SK-N-SH (cell line): Measurements from ENCODE around the gene NELFB. TPM values are rescaled to one million over a fixed set of nuclear protein-coding genes. Genes with fewer than 3 reads are reported as not detected.

Experiments
- CTCF ChIA-PET: fragments of 300-600, 350-600 bp; formaldehyde crosslinking; extraction: SDS; loops from one replicate; lab custom pipeline; 2021; lab: Yijun Ruan, JAX
- POLR2A ChIA-PET: fragments of 350-600 bp; sonication (Branson Sonifier 250); formaldehyde crosslinking; extraction: SDS; loops from one replicate; lab custom pipeline; 2020; ENCODE audit warnings: antibody characterized with exemption, inconsistent platforms; lab: Yijun Ruan, JAX
- DNase-seq: peaks from one replicate; pipeline ENCODE4 v3.0.0; 2012
- H2AFZ ChIP-seq: fragments of 200-600 bp; sonication (generic); 2 replicates; pipeline ENCODE4 v1.8.1; 2016; ENCODE audit warnings: antibody characterized with exemption, mild to moderate bottlenecking, low read depth
- H3F3A ChIP-seq: fragments of 200-600 bp; sonication (generic); replicated peaks from 2 replicates; pipeline ENCODE3; 2016; ENCODE audit warnings: antibody characterized with exemption, mild to moderate bottlenecking; ENCODE audit not compliant: insufficient read depth
- H3K27ac ChIP-seq, 2 experiments: fragments of 200-500 bp in 1 of 2; fragments of 200-600 bp in 1 of 2; sonication (Bioruptor generic) in 1 of 2; sonication (generic), shearing (Covaris generic) in 1 of 2; 2 replicates each; pipeline versions ENCODE4 v1.5.1 to v1.6.1; 2014 to 2016; ENCODE audit warnings: low read depth in 2 of 2, inconsistent platforms in 1 of 2, low read length in 1 of 2, mild to moderate bottlenecking in 1 of 2, mixed read lengths in 1 of 2
- H3K27me3 ChIP-seq: fragments of 200-600 bp; sonication (generic), shearing (Covaris generic); 2 replicates; pipeline ENCODE4 v1.6.1; 2016; ENCODE audit warnings: mixed run types; ENCODE audit not compliant: insufficient read depth
- H3K36me3 ChIP-seq, 2 experiments: fragments of 200-500 bp in 1 of 2; fragments of 200-600 bp in 1 of 2; sonication (Bioruptor generic) in 1 of 2; sonication (generic) in 1 of 2; replicated peaks in 1 of 2; 2 replicates each; pipeline versions ENCODE3 to v1.5.1; 2014 to 2016; ENCODE audit warnings: low read length in 1 of 2, mild to moderate bottlenecking in 1 of 2; ENCODE audit not compliant: insufficient read depth in 2 of 2, control insufficient read depth in 1 of 2
- H3K4me1 ChIP-seq, 2 experiments: fragments of 200-500 bp in 1 of 2; fragments of 200-600 bp in 1 of 2; sonication (Bioruptor generic) in 1 of 2; sonication (generic), shearing (Covaris generic) in 1 of 2; 2 replicates each; pipeline versions ENCODE4 v1.5.1 to v1.6.1; 2014 to 2016; ENCODE audit warnings: low read depth in 1 of 2, low read length in 1 of 2, mixed run types in 1 of 2; ENCODE audit not compliant: insufficient read depth in 2 of 2, control insufficient read depth in 1 of 2
- H3K4me2 ChIP-seq: fragments of 200-600 bp; sonication (generic), shearing (Covaris generic); 2 replicates; pipeline ENCODE4 v1.6.1; 2017; ENCODE audit warnings: mixed run types
- H3K4me3 ChIP-seq, 2 experiments: fragments of 200-500 bp in 1 of 2; fragments of 200-600 bp in 1 of 2; sonication (Bioruptor generic) in 1 of 2; sonication (generic), shearing (Covaris generic) in 1 of 2; 2 replicates each; pipeline versions ENCODE4 v1.5.1 to v1.8.1; 2014 to 2016; ENCODE audit warnings: low read depth in 2 of 2, inconsistent platforms in 1 of 2, low read length in 1 of 2, mild to moderate bottlenecking in 1 of 2, mixed read lengths in 1 of 2, moderate library complexity in 1 of 2
- H3K79me2 ChIP-seq: fragments of 200-600 bp; sonication (generic); 2 replicates; pipeline ENCODE4 v1.8.1; 2017; ENCODE audit warnings: mild to moderate bottlenecking; ENCODE audit not compliant: insufficient read depth
- H3K9ac ChIP-seq: fragments of 200-600 bp; sonication (generic); 2 replicates; pipeline ENCODE4 v1.6.1; 2017; ENCODE audit warnings: mixed run types
- H3K9me2 ChIP-seq: fragments of 200-600 bp; sonication (generic); 2 replicates; pipeline ENCODE4 v1.6.1; 2017; ENCODE audit warnings: mixed run types
- H3K9me3 ChIP-seq: fragments of 200-600 bp; sonication (generic); 2 replicates; pipeline ENCODE4 v1.6.1; 2017; ENCODE audit warnings: mixed run types, mild to moderate bottlenecking, moderate library complexity
- H4K20me1 ChIP-seq: fragments of 200-600 bp; sonication (generic); 2 replicates; pipeline ENCODE4 v1.6.1; 2017; ENCODE audit warnings: mild to moderate bottlenecking, mixed run types; ENCODE audit not compliant: insufficient read depth
- ELF1 ChIP-seq: IDR thresholded peaks from 2 replicates; pipeline ENCODE4 v1.4.0; 2012
- EZH2phosphoT487 ChIP-seq: fragments of 200-600 bp; sonication (generic); IDR thresholded peaks from 2 replicates; pipeline ENCODE4 v1.6.1; 2017; ENCODE audit warnings: low read depth, mixed run types, mild to moderate bottlenecking, antibody characterized with exemption, moderate library complexity, borderline replicate concordance
- FOSL2 ChIP-seq: IDR thresholded peaks from 2 replicates; pipeline ENCODE4 v1.4.0; 2012; ENCODE audit warnings: low read depth, mild to moderate bottlenecking, moderate library complexity, borderline replicate concordance
- GABPA ChIP-seq: IDR thresholded peaks from 2 replicates; pipeline ENCODE4 v1.4.0; 2012; ENCODE audit warnings: low read depth, mild to moderate bottlenecking
- IRF3 ChIP-seq: fragments of 150-350 bp; IDR thresholded peaks from 2 replicates; pipeline ENCODE4 v1.6.1; 2016; ENCODE audit warnings: mild to moderate bottlenecking, low read depth, low read length
- MAX ChIP-seq: IDR thresholded peaks from 2 replicates; pipeline ENCODE4 v1.4.0; 2012; ENCODE audit warnings: low read depth
- NRF1 ChIP-seq: IDR thresholded peaks from 2 replicates; pipeline ENCODE4 v1.6.1; 2012; ENCODE audit warnings: low read depth, mild to moderate bottlenecking, low read length
- REST ChIP-seq: IDR thresholded peaks from 2 replicates; pipeline ENCODE4 v1.6.1; 2012; ENCODE audit warnings: mild to moderate bottlenecking, low read depth, low read length, moderate library complexity
- RXRA ChIP-seq: IDR thresholded peaks from 2 replicates; pipeline ENCODE4 v1.4.0; 2012; ENCODE audit warnings: low read depth, mild to moderate bottlenecking, borderline replicate concordance
- TAF1 ChIP-seq: IDR thresholded peaks from 2 replicates; pipeline ENCODE4 v1.6.1; 2012; ENCODE audit warnings: low read depth, mild to moderate bottlenecking, low read length, moderate library complexity, borderline replicate concordance
- TCF12 ChIP-seq: IDR thresholded peaks from 2 replicates; pipeline ENCODE4 v1.4.0; 2012
- USF1 ChIP-seq: IDR thresholded peaks from 2 replicates; pipeline ENCODE4 v1.4.0; 2012; ENCODE audit warnings: low read depth, borderline replicate concordance
- USF2 ChIP-seq: fragments of 150-350 bp; IDR thresholded peaks from 2 replicates; pipeline ENCODE4 v1.6.1; 2017; ENCODE audit warnings: antibody characterized with exemption, low read length, low read depth, borderline replicate concordance
- WGBS: methylation state at CpG from one replicate; pipeline ENCODE4 v1.1.6; 2017; ENCODE audit warnings: low lambda C conversion rate; 5-methylcytosine and 5-hydroxymethylcytosine counted together
- polyA plus RNA-seq, 3 experiments: library from polyadenylated mRNA; depleted of rRNA; stranded (reverse); fragments of >200 nt; gene quantifications; 2 replicates each; pipeline ENCODE4 v1.2.3, GENCODE V29; 2012

The NELFB gene
- polyA plus RNA-seq, 1 of the 3 experiments (the other 2 are of a cell fraction): 62.7 TPM

- TF ChIP-seq RXRA (no peak), FOSL2 (no peak), GABPA (no peak), TAF1 (no peak), USF2 (no peak), MAX (no peak), ELF1 (no peak), TCF12 (no peak), EZH2phosphoT487 (no peak), NRF1 (no peak), IRF3 (no peak), REST (no peak), USF1 (no peak)
- TF ChIP-seq, all 33 proteins: peak for 0
- H3K79me2 ChIP-seq: no peaks in the 10 kb centered on the region
- H3K9ac ChIP-seq: no peak overlapping the region
- H3K9me2 ChIP-seq: no peaks in the 10 kb centered on the region
- peaks cover 16% of the 10 kb centered on the region for H3F3A ChIP-seq
- 58% methylated on average over 8 of the region's 31 CpGs for WGBS
- no peak for DNase-seq
- peaks cover 0 to 41% of the 10 kb centered on the region in 2 experiments; a peak in 1 of 4 replicates for H3K4me1 ChIP-seq
- no peaks in the 10 kb centered on the region for H3K36me3 ChIP-seq
- H3K9me3 ChIP-seq: no peaks in the 10 kb centered on the region
- H3K4me2 ChIP-seq: no peak overlapping the region
- H3K27ac ChIP-seq: no peak overlapping the region; a peak in 1 of 4 replicates
- no peak overlapping the region for H3K4me3 ChIP-seq
- ChIA-PET POLR2A (interaction anchor here (1.2 kb wide), 1 partner anchor 115 kb away, joined by 3 read pairs; no protein-coding TSS in a partner anchor), CTCF (interaction anchor here (0.9 to 1.5 kb wide), 3 partner anchors 163 to 195 kb away, joined by 3 to 5 read pairs (median 3); no protein-coding TSS in a partner anchor)
- H4K20me1 ChIP-seq: no peaks in the 10 kb centered on the region
- H2AFZ ChIP-seq: no peak overlapping the region
- H3K27me3 ChIP-seq: no peaks in the 10 kb centered on the region
These were observed 25.0 kb upstream of the NELFB start for GRCh38 chr9:137229903-137230704.
